Trophoblast cell (in vitro differentiated cells and primary cell): ENCODE data around the gene RASGRF1.

Experiments used
- DNase-seq, 2 donors: peaks; one replicate each; pipeline ENCODE4 v3.0.0-alpha.2; 2016
- H2AFZ ChIP-seq: 2 replicates; pipeline ENCODE4 v1.6.1; 2013; ENCODE audit warnings: low read length, moderate library complexity, mild to moderate bottlenecking; ENCODE audit not compliant: insufficient read depth, poor library complexity
- H2AK5ac ChIP-seq: 2 replicates; pipeline ENCODE4 v1.6.1; 2013; ENCODE audit warnings: mild to moderate bottlenecking, low read length
- H2BK120ac ChIP-seq: 2 replicates; pipeline ENCODE4 v1.6.1; 2013; ENCODE audit warnings: low read length, mild to moderate bottlenecking, moderate library complexity; ENCODE audit not compliant: insufficient read depth, poor library complexity
- H2BK12ac ChIP-seq: 2 replicates; pipeline ENCODE4 v1.6.1; 2013; ENCODE audit warnings: mild to moderate bottlenecking, low read length, moderate library complexity
- H2BK5ac ChIP-seq: 2 replicates; pipeline ENCODE4 v1.6.1; 2013; ENCODE audit warnings: low read length, low read depth, moderate library complexity, mild to moderate bottlenecking; ENCODE audit not compliant: poor library complexity
- H3K14ac ChIP-seq: 2 replicates; pipeline ENCODE4 v1.6.1; 2013; ENCODE audit warnings: mild to moderate bottlenecking, low read length
- H3K18ac ChIP-seq: 2 replicates; pipeline ENCODE4 v1.6.1; 2013; ENCODE audit warnings: mild to moderate bottlenecking, low read length
- H3K23ac ChIP-seq: 2 replicates; pipeline ENCODE4 v1.6.1; 2013; ENCODE audit warnings: low read length
- H3K27ac ChIP-seq: 2 replicates; pipeline ENCODE4 v1.5.1; 2013; ENCODE audit warnings: low read depth, mild to moderate bottlenecking, inconsistent platforms, low read length, moderate library complexity
- H3K27me3 ChIP-seq: 2 replicates; pipeline ENCODE4 v1.6.1; 2013; ENCODE audit warnings: inconsistent platforms, mild to moderate bottlenecking, low read length, moderate library complexity; ENCODE audit not compliant: insufficient read depth
- H3K36me3 ChIP-seq, 2 experiments: 1 replicate in 1 of 2; 2 replicates in 1 of 2; pipeline ENCODE4 v1.6.1; 2013; ENCODE audit warnings: low read length in 2 of 2, mild to moderate bottlenecking in 2 of 2, moderate library complexity in 1 of 2; ENCODE audit not compliant: insufficient read depth in 2 of 2, control insufficient read depth in 1 of 2
- H3K4ac ChIP-seq: 2 replicates; pipeline ENCODE4 v1.6.1; 2013; ENCODE audit warnings: low read depth, mild to moderate bottlenecking, low read length, moderate library complexity
- H3K4me1 ChIP-seq, 2 experiments: 1 replicate in 1 of 2; 2 replicates in 1 of 2; pipeline ENCODE4 v1.6.1; 2013; ENCODE audit warnings: low read length in 2 of 2, mild to moderate bottlenecking in 2 of 2, moderate library complexity in 1 of 2; ENCODE audit not compliant: insufficient read depth in 2 of 2, control insufficient read depth in 1 of 2
- H3K4me2 ChIP-seq: 2 replicates; pipeline ENCODE4 v1.6.1; 2013; ENCODE audit warnings: inconsistent platforms, mild to moderate bottlenecking, low read length, moderate library complexity
- H3K4me3 ChIP-seq: 2 replicates; pipeline ENCODE4 v1.5.1; 2013; ENCODE audit warnings: mild to moderate bottlenecking, low read depth, low read length, inconsistent platforms
- H3K79me1 ChIP-seq: one replicate; pipeline ENCODE4 v1.6.1; 2013; ENCODE audit warnings: low read length
- H3K79me2 ChIP-seq: 2 replicates; pipeline ENCODE4 v1.6.1; 2013; ENCODE audit warnings: low read length, mild to moderate bottlenecking; ENCODE audit not compliant: control insufficient read depth, insufficient read depth, poor library complexity
- H3K9ac ChIP-seq: 2 replicates; pipeline ENCODE4 v1.6.1; 2013; ENCODE audit warnings: mild to moderate bottlenecking, low read length
- H3K9me3 ChIP-seq: 2 replicates; pipeline ENCODE4 v1.6.1; 2013; ENCODE audit warnings: low read depth, mild to moderate bottlenecking, control low read depth, inconsistent platforms, low read length; ENCODE audit not compliant: insufficient read depth
- H4K12ac ChIP-seq: 2 replicates; pipeline ENCODE4 v1.6.1; 2013; ENCODE audit warnings: low read depth, mild to moderate bottlenecking, low read length, moderate library complexity
- H4K8ac ChIP-seq: 2 replicates; pipeline ENCODE4 v1.6.1; 2013; ENCODE audit warnings: low read depth, mild to moderate bottlenecking, low read length, moderate library complexity
- H4K91ac ChIP-seq: one replicate; pipeline ENCODE4 v1.6.1; 2013; ENCODE audit warnings: low read depth, mild to moderate bottlenecking, low read length, moderate library complexity
- WGBS: extraction: QIAGEN DNeasy Blood & Tissue Kit; methylation state at CpG from one replicate; pipeline ENCODE4 v1.1.7; 2013; ENCODE audit warnings: missing lambda C conversion rate; ENCODE audit not compliant: insufficient read length, insufficient coverage; ENCODE audit errors: extremely low coverage; 5-methylcytosine and 5-hydroxymethylcytosine counted together

The RASGRF1 gene

DNA sequence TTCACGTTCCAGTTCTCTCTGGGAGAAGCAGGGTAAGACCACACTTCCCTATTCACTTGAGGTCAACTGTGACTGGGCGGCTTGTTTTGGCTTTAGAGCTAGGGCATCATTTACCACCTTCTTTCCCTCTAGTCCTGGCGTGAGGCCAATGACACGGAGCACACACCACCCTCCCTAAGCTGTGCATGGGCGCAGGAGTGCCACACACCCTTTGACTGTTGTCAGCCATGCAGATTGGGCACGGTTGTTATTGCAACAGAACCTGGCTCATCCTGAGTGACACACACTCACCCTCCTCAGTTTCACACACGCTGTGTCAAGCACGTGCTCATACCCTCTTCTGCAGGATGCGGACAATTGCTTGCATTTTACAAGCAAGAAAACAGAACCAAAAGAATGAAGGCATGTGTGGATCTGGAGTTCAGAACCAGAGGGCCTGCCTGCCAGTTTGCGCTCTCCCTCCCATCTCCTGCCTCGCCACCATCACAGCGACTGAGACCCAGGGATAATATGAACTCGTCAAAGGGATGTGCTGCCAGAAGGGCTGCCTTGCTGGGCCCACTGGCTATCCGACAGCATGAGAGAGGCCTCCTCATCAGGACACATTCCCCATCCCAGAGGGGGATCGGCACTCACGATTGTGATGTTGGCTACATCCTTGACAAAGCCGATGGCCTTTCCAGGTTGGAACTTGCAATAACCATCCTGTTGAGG, 163.3 kb downstream of the RASGRF1 start:
- Histone ChIP-seq H2AK5ac (no peak overlapping the region), H3K4me2 (no peak overlapping the region), H3K79me1 (no peaks in the 10 kb centered on the region), H3K14ac (no peak overlapping the region), H3K18ac (no peak overlapping the region), H3K4me1 (no peaks in the 10 kb centered on the region), H3K27ac (no peak overlapping the region), H3K27me3 (no peaks in the 10 kb centered on the region), H2BK12ac (no peak overlapping the region), H2BK5ac (no peak overlapping the region), H4K91ac (no peak overlapping the region), H4K12ac (no peak overlapping the region), H2BK120ac (no peak overlapping the region), H2AFZ (no peak overlapping the region), H3K79me2 (no peaks in the 10 kb centered on the region), H4K8ac (no peak overlapping the region), H3K9ac (no peak overlapping the region), H3K9me3 (peaks cover 1% of the 10 kb centered on the region), H3K4me3 (no peak overlapping the region), H3K23ac (no peak overlapping the region), H3K36me3 (peaks cover 24 to 36% of the 10 kb centered on the region in 2 experiments), H3K4ac (no peak overlapping the region)
- no CpG with 5 or more reads among the region's 17 CpGs for whole genome bisulfite sequencing
- no peak for DNase-seq

- H3K9ac ChIP-seq, result no peak overlapping the region
- H4K91ac ChIP-seq, result no peak overlapping the region
- H3K27me3 ChIP-seq, result no peaks in the 10 kb centered on the region
- no peak overlapping the region for H3K4me2 ChIP-seq
- H3K27ac ChIP-seq, result no peak overlapping the region
- no peaks in the 10 kb centered on the region for H3K4me1 ChIP-seq
- WGBS, result no CpG with 5 or more reads among the region's 5 CpGs
- H3K23ac ChIP-seq, result no peak overlapping the region
- peaks cover 34 to 46% of the 10 kb centered on the region in 2 experiments for H3K36me3 ChIP-seq
- H3K79me1 ChIP-seq, result no peaks in the 10 kb centered on the region
- no peak overlapping the region for H2BK120ac ChIP-seq
- H2BK5ac ChIP-seq, result no peak overlapping the region
- H3K14ac ChIP-seq, result no peak overlapping the region
- H3K18ac ChIP-seq, result no peak overlapping the region
- no peak overlapping the region for H4K12ac ChIP-seq
- peaks cover 1% of the 10 kb centered on the region for H3K9me3 ChIP-seq
- no peak overlapping the region for H2AFZ ChIP-seq
- no peak overlapping the region for H2BK12ac ChIP-seq
- H3K4ac ChIP-seq, result no peak overlapping the region
- H4K8ac ChIP-seq, result no peak overlapping the region
- DNase-seq, result no peak
- no peak overlapping the region for H3K4me3 ChIP-seq
- no peak overlapping the region for H2AK5ac ChIP-seq
- H3K79me2 ChIP-seq, result no peaks in the 10 kb centered on the region
These were observed 164.4 kb downstream of the RASGRF1 start for GRCh38 chr15:78925956-78926743.

- no peak overlapping the region for H2AK5ac ChIP-seq
- no peak overlapping the region for H3K18ac ChIP-seq
- H3K4me2 ChIP-seq, result no peak overlapping the region
- peaks cover 35 to 47% of the 10 kb centered on the region in 2 experiments for H3K36me3 ChIP-seq
- no peak overlapping the region for H3K27ac ChIP-seq
- no peak overlapping the region for H2AFZ ChIP-seq
- no peak overlapping the region for H4K8ac ChIP-seq
- no peaks in the 10 kb centered on the region for H3K4me1 ChIP-seq
- WGBS, result no CpG with 5 or more reads among the region's 10 CpGs
- H3K4me3 ChIP-seq, result no peak overlapping the region
- H2BK5ac ChIP-seq, result no peak overlapping the region
- DNase-seq, result no peak
- H3K14ac ChIP-seq, result no peak overlapping the region
- no peaks in the 10 kb centered on the region for H3K79me1 ChIP-seq
- H4K12ac ChIP-seq, result no peak overlapping the region
- no peak overlapping the region for H3K9ac ChIP-seq
- no peak overlapping the region for H3K23ac ChIP-seq
- no peak overlapping the region for H3K4ac ChIP-seq
- H4K91ac ChIP-seq, result no peak overlapping the region
- H2BK12ac ChIP-seq, result no peak overlapping the region
- H3K27me3 ChIP-seq, result no peaks in the 10 kb centered on the region
- peaks cover 1% of the 10 kb centered on the region for H3K9me3 ChIP-seq
- H3K79me2 ChIP-seq, result no peaks in the 10 kb centered on the region
- no peak overlapping the region for H2BK120ac ChIP-seq
These were observed 165.4 kb downstream of the RASGRF1 start for GRCh38 chr15:78925076-78925624.

GRCh38 chr15:78923480-78924360, 166.9 kb downstream of the RASGRF1 start:
- H3K9ac ChIP-seq, result no peak overlapping the region
- no CpG with 5 or more reads among the region's 18 CpGs for WGBS
- H4K12ac ChIP-seq, result no peak overlapping the region
- no peak overlapping the region for H3K4me2 ChIP-seq
- H4K91ac ChIP-seq, result no peak overlapping the region
- no peak overlapping the region for H2AFZ ChIP-seq
- H4K8ac ChIP-seq, result no peak overlapping the region
- no peak overlapping the region for H3K4ac ChIP-seq
- peaks cover 1% of the 10 kb centered on the region for H3K9me3 ChIP-seq
- H3K14ac ChIP-seq, result no peak overlapping the region
- H3K79me1 ChIP-seq, result no peaks in the 10 kb centered on the region
- DNase-seq, result no peak
- no peak overlapping the region for H2AK5ac ChIP-seq
- peaks cover 38 to 51% of the 10 kb centered on the region in 2 experiments for H3K36me3 ChIP-seq
- no peak overlapping the region for H3K27ac ChIP-seq
- H3K79me2 ChIP-seq, result no peaks in the 10 kb centered on the region
- H3K23ac ChIP-seq, result no peak overlapping the region
- no peak overlapping the region for H3K18ac ChIP-seq
- no peaks in the 10 kb centered on the region for H3K4me1 ChIP-seq
- H2BK12ac ChIP-seq, result no peak overlapping the region
- no peak overlapping the region for H2BK120ac ChIP-seq
- H2BK5ac ChIP-seq, result no peak overlapping the region
- no peaks in the 10 kb centered on the region for H3K27me3 ChIP-seq
- no peak overlapping the region for H3K4me3 ChIP-seq
